Psoas muscle (tissue), 8 donors: ENCODE measurements around the gene RYR1. TPM values are rescaled to one million over a fixed set of nuclear protein-coding genes. Genes with fewer than 3 reads are reported as not detected.

Source experiments
- ATAC-seq, 4 donors: fragments of 200-7000 bp; cut with Tn5 transposase; one replicate each; pipeline ENCODE4 v1.9.1; 2020; ENCODE audit warnings: moderate library complexity in 3 of 4, mild to moderate bottlenecking in 2 of 4
- DNase-seq, 2 donors: peaks; one replicate each; pipeline ENCODE4 v3.0.0-alpha.2; 2020
- H3K27ac ChIP-seq: fragments of 200-600 bp; one replicate; pipeline ENCODE4 v1.8.0; 2022
- H3K27me3 ChIP-seq, 3 donors: fragments of 200-600 bp in 1 of 3; one replicate each; pipeline versions ENCODE4 v1.6.1 to v1.8.0; 2013 to 2022; ENCODE audit warnings: low read length in 2 of 3, mild to moderate bottlenecking in 2 of 3, moderate library complexity in 1 of 3; ENCODE audit not compliant: insufficient read depth in 3 of 3
- H3K36me3 ChIP-seq, 2 donors: fragments of 200-600 bp in 1 of 2; one replicate each; pipeline versions ENCODE4 v1.6.1 to v1.8.0; 2013 to 2022; ENCODE audit warnings: low read depth in 1 of 2, mild to moderate bottlenecking in 1 of 2, moderate library complexity in 1 of 2; ENCODE audit not compliant: insufficient read depth in 1 of 2
- H3K4me1 ChIP-seq: fragments of 200-600 bp; one replicate; pipeline ENCODE4 v1.8.0; 2022
- H3K4me3 ChIP-seq: fragments of 200-600 bp; one replicate; pipeline ENCODE4 v1.8.0; 2022; ENCODE audit warnings: mild to moderate bottlenecking
- H3K9me3 ChIP-seq: fragments of 200-600 bp; one replicate; pipeline ENCODE4 v1.8.0; 2022
- CTCF ChIP-seq: fragments of 200-600 bp; IDR thresholded peaks from one replicate; pipeline ENCODE4 v1.8.0; 2022; ENCODE audit warnings: antibody characterized with exemption
- WGBS, 3 donors: extraction: QIAGEN DNeasy Blood & Tissue Kit; methylation state at CpG; one replicate each; pipeline versions ENCODE4 v1.1.6 to v1.1.7; 2013; 5-methylcytosine and 5-hydroxymethylcytosine counted together
- intact Hi-C, 2 donors: fragments of 100-400 bp; cut with DNase I; formaldehyde crosslinking; loops; one replicate each; pipeline versions ENCODE4 v1.11.0 to v1.14.2; 2022
- polyA plus RNA-seq, 3 donors: library from polyadenylated mRNA; stranded (reverse); fragments of 200-250 nt; gene quantifications; one replicate each; pipeline ENCODE4 v1.2.3, GENCODE V29; 2013
- total RNA-seq, 4 donors: library from RNA; stranded (reverse); fragmentation: NEBNext Ultra II Directional in 2 of 4; extraction: Animal tissue kit (Norgen Biotek cat#: 25700) in 2 of 4; gene quantifications; one replicate each; pipeline versions ENCODE4 v1.2.1 to v1.2.4, GENCODE V29; 2021 to 2023
- donor health status: healthy with polysubstance abuse.
- donor health status: DM: no; HTN: no; CAD: no; lungs with moderate emphysema.
- donor health status: Bipolar disorder and iron deficiency.
- donor health status: healthy.
- donor health status: DM: yes; HTN: yes; CAD: no.
- donor health status: DM: no; HTN: no; CAD: no.
- donor health status: DM: no; HTN: no; CAD: no.
- donor health status: DM: yes; HTN: yes; CAD: no.

The RYR1 gene
- total and polyA plus RNA-seq, 7 donors, result 56.0 to 1,211 (median 572) TPM

GRCh38 chr19:38497907-38498306, 64.4 kb downstream of the RYR1 start:
- H3K9me3 ChIP-seq, result no peaks in the 10 kb centered on the region
- H3K4me1 ChIP-seq, result no peaks in the 10 kb centered on the region
- no peak overlapping the region for H3K27ac ChIP-seq
- 84 to 89% (median 88%) methylated on average over 4 of the region's 4 CpGs for WGBS, 3 donors
- DNase-seq (no peak), ATAC-seq (no peak)
- TF ChIP-seq CTCF, result no peak
- H3K27me3 ChIP-seq, result no peaks in the 10 kb centered on the region
- intact Hi-C loops, result no loop called here
- peaks cover 0 to 97% of the 10 kb centered on the region in 2 donors for H3K36me3 ChIP-seq
- no peak overlapping the region for H3K4me3 ChIP-seq

- Histone ChIP-seq H3K4me3 (no peak overlapping the region), H3K4me1 (no peaks in the 10 kb centered on the region), H3K36me3 (peaks cover 0 to 97% of the 10 kb centered on the region in 2 donors), H3K27me3 (no peaks in the 10 kb centered on the region), H3K27ac (no peak overlapping the region), H3K9me3 (no peaks in the 10 kb centered on the region)
- DNase-seq (no peak), ATAC-seq (peak in 1 of 4 donors; percentile 2)
- no peak for TF ChIP-seq CTCF
- intact Hi-C loops, result no loop called here
- WGBS, 3 donors, result 94 to 96% (median 95%) methylated on average over 18 to 21 of the region's 21 CpGs
These were observed 66.0 kb downstream of the RYR1 start for GRCh38 chr19:38499532-38499931.

- Histone ChIP-seq H3K4me1 (no peaks in the 10 kb centered on the region), H3K27me3 (no peaks in the 10 kb centered on the region), H3K36me3 (peaks cover 2 to 97% of the 10 kb centered on the region in 2 donors), H3K4me3 (no peak overlapping the region), H3K9me3 (no peaks in the 10 kb centered on the region), H3K27ac (no peak overlapping the region)
- no peak for TF ChIP-seq CTCF
- intact Hi-C loops, result no loop called here
- ATAC-seq (peak in 3 of 4 donors; percentile 6 to 9 (median 7)), DNase-seq (no peak)
- WGBS, 3 donors, result 84 to 92% (median 86%) methylated on average over 10 to 11 of the region's 11 CpGs
These were observed 67.0 kb downstream of the RYR1 start for GRCh38 chr19:38500450-38500849.

- ATAC-seq (no peak), DNase-seq (no peak)
- H3K27ac ChIP-seq, result no peak overlapping the region
- H3K4me1 ChIP-seq, result no peaks in the 10 kb centered on the region
- H3K27me3 ChIP-seq, result no peaks in the 10 kb centered on the region
- no peak overlapping the region for H3K4me3 ChIP-seq
- WGBS, 3 donors, result 92 to 95% (median 94%) methylated on average over 30 to 41 of the region's 41 CpGs
- intact Hi-C loops, result no loop called here
- TF ChIP-seq CTCF, result no peak
- no peaks in the 10 kb centered on the region for H3K9me3 ChIP-seq
- peaks cover 2 to 93% of the 10 kb centered on the region in 2 donors for H3K36me3 ChIP-seq
These were observed 69.1 kb downstream of the RYR1 start for GRCh38 chr19:38502410-38503076.

- H3K36me3 ChIP-seq, result peaks cover 2 to 93% of the 10 kb centered on the region in 2 donors
- no peak for TF ChIP-seq CTCF
- ATAC-seq (no peak), DNase-seq (no peak)
- H3K4me3 ChIP-seq, result no peak overlapping the region
- no peaks in the 10 kb centered on the region for H3K27me3 ChIP-seq
- H3K9me3 ChIP-seq, result no peaks in the 10 kb centered on the region
- intact Hi-C loops, result no loop called here
- no peak overlapping the region for H3K27ac ChIP-seq
- WGBS, 3 donors, result 81 to 91% (median 81%) methylated on average over 4 of the region's 4 CpGs
- H3K4me1 ChIP-seq, result no peaks in the 10 kb centered on the region
These were observed 69.6 kb downstream of the RYR1 start for GRCh38 chr19:38503077-38503410.
